Measurements from ENCODE around the gene PRDM15.

DNA sequence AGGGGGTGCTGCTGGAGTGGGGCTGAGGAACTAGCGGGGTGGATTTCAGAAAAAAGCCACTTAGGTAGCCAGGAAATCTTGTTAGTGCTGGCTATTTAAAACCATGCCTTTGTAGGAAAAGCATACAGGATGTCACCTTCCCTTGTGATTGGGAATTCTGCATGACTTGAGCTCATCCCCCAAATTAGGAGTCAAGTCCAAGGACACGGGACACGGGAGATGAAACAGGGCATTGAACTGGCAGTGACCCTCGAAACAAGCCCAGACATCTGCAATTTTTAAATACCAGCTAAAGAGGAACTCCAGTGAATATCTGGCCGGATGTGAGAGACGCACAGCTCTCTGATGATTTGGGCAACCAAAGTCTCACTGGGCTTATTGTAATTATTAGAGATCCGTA is 41.9 kb upstream of the PRDM15 start:
- TF ChIP-seq, protein P1, sequence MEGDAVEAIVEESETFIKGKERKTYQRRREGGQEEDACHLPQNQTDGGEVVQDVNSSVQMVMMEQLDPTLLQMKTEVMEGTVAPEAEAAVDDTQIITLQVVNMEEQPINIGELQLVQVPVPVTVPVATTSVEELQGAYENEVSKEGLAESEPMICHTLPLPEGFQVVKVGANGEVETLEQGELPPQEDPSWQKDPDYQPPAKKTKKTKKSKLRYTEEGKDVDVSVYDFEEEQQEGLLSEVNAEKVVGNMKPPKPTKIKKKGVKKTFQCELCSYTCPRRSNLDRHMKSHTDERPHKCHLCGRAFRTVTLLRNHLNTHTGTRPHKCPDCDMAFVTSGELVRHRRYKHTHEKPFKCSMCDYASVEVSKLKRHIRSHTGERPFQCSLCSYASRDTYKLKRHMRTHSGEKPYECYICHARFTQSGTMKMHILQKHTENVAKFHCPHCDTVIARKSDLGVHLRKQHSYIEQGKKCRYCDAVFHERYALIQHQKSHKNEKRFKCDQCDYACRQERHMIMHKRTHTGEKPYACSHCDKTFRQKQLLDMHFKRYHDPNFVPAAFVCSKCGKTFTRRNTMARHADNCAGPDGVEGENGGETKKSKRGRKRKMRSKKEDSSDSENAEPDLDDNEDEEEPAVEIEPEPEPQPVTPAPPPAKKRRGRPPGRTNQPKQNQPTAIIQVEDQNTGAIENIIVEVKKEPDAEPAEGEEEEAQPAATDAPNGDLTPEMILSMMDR (conservative IDR thresholded peaks at IDR 0.05; ENCODE audit: low read depth in 2 of 2): no peak
- TF ChIP-seq, protein P2, sequence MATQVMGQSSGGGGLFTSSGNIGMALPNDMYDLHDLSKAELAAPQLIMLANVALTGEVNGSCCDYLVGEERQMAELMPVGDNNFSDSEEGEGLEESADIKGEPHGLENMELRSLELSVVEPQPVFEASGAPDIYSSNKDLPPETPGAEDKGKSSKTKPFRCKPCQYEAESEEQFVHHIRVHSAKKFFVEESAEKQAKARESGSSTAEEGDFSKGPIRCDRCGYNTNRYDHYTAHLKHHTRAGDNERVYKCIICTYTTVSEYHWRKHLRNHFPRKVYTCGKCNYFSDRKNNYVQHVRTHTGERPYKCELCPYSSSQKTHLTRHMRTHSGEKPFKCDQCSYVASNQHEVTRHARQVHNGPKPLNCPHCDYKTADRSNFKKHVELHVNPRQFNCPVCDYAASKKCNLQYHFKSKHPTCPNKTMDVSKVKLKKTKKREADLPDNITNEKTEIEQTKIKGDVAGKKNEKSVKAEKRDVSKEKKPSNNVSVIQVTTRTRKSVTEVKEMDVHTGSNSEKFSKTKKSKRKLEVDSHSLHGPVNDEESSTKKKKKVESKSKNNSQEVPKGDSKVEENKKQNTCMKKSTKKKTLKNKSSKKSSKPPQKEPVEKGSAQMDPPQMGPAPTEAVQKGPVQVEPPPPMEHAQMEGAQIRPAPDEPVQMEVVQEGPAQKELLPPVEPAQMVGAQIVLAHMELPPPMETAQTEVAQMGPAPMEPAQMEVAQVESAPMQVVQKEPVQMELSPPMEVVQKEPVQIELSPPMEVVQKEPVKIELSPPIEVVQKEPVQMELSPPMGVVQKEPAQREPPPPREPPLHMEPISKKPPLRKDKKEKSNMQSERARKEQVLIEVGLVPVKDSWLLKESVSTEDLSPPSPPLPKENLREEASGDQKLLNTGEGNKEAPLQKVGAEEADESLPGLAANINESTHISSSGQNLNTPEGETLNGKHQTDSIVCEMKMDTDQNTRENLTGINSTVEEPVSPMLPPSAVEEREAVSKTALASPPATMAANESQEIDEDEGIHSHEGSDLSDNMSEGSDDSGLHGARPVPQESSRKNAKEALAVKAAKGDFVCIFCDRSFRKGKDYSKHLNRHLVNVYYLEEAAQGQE (IDR thresholded peaks at IDR 0.05; ENCODE audit: unreplicated experiment): no peak
- TF ChIP-seq POLR2AphosphoS5 (IDR thresholded peaks at IDR 0.05; ENCODE audit: low read depth): no peak
- no peak for TF ChIP-seq EZH2 (IDR thresholded peaks at IDR 0.05; ENCODE audit: low read depth, unreplicated experiment)
- no peak for TF ChIP-seq CREB1 (CRISPR knock-in tag; IDR thresholded peaks at IDR 0.05; ENCODE audit: low read depth)
- TF ChIP-seq EZH2phosphoT487 (IDR thresholded peaks at IDR 0.05; ENCODE audit: unreplicated experiment): no peak
- TF ChIP-seq ZNF114 (CRISPR knock-in tag; IDR thresholded peaks at IDR 0.05): no peak

Measured in GM23338 (cell line).